GM13977 (cell line): ENCODE measurements around the gene CSMD2.

Experiments
- DNase-seq: peaks from one replicate; pipeline ENCODE4 v3.0.0; 2012; ENCODE audit warnings: low spot score
- in situ Hi-C: fragments of 300-500 bp; cut with MboI; formaldehyde crosslinking; loops from one replicate; pipeline ENCODE4 v1.12.0; 2022; ENCODE audit warnings: low sequenced_read_pairs, low pct_unique_long_range_greater_than_20kb, mixed read lengths, inconsistent platforms; ENCODE audit not compliant: unreplicated experiment
- TF ChIP-seq, protein P1 (sequence below): IDR thresholded peaks from 2 replicates; pipeline ENCODE4 v1.5.1; 2012; ENCODE audit warnings: mild to moderate bottlenecking, control low read depth; ENCODE audit not compliant: insufficient read depth; ENCODE audit errors: extremely low read depth, missing control alignments

Gene CSMD2

GRCh38 chr1:34013958-34014737, 150.9 kb downstream of the CSMD2 start:
- in situ Hi-C loops: no loop called here
- TF ChIP-seq, protein P1, sequence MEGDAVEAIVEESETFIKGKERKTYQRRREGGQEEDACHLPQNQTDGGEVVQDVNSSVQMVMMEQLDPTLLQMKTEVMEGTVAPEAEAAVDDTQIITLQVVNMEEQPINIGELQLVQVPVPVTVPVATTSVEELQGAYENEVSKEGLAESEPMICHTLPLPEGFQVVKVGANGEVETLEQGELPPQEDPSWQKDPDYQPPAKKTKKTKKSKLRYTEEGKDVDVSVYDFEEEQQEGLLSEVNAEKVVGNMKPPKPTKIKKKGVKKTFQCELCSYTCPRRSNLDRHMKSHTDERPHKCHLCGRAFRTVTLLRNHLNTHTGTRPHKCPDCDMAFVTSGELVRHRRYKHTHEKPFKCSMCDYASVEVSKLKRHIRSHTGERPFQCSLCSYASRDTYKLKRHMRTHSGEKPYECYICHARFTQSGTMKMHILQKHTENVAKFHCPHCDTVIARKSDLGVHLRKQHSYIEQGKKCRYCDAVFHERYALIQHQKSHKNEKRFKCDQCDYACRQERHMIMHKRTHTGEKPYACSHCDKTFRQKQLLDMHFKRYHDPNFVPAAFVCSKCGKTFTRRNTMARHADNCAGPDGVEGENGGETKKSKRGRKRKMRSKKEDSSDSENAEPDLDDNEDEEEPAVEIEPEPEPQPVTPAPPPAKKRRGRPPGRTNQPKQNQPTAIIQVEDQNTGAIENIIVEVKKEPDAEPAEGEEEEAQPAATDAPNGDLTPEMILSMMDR: peak; percentile 69
- DNase-seq: peak; percentile 36

DNA sequence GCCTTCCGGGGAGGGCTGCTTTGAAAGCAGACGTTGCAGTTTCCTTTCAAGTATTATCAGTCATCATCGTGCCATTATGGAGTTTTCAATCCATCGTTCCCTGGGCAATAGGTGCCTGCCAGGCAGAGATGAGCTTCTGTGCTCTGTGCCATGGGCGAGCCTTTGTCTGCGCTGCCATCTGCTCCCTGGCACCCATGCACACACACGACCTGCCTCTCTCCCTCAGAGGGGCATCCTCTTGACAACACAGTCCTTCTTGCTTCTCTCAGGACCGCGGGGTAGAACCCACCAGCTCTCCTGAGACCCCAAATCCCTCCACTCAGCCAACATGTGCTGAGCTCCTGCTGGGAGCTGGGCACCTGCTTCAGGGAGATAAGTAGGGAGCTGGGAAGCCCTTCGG, 151.9 kb downstream of the CSMD2 start:
- no peak for DNase-seq
- in situ Hi-C loops: no loop called here
- TF ChIP-seq, protein P1: no peak

DNA sequence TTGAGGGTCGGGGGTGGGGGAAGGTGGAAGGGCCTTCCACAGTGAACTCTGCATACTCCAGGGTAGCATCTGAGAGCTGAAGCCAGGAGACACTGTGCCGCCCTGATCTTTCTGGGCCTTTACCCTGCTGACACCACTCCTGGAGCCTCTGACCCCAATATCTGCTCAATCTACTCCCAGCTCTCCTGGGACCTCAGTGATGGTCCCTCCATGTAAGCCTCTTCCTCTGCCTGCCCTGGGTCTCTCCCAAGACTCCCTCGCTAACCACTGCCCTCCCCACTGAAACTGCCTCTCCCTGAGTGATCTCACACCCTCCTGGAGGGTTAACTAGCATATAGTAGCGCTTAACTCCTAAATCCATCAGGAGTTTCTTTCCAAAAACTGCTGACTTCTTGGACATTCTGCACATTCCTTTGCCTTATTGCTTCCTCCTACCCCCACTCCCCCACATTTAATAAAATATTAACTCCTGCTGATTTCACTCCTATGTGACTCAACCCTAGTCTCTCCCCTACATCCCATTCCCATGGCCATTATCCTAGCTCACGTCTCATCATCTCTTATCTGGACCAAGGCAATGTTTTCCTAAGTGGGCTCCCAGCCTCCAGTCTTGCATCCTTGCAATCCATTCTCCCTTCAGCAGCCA, 155.6 kb downstream of the CSMD2 start:
- in situ Hi-C loops: no loop called here
- TF ChIP-seq, protein P1: no peak
- no peak for DNase-seq

GRCh38 chr1:34007760-34008159, 157.3 kb downstream of the CSMD2 start:
- TF ChIP-seq, protein P1: no peak
- DNase-seq: no peak
- in situ Hi-C loops: no loop called here

- DNase-seq: no peak
- in situ Hi-C loops: no loop called here
- TF ChIP-seq, protein P1: no peak
Measured at GRCh38 chr1:34005309-34005708, 159.7 kb downstream of the CSMD2 start.

GRCh38 chr1:34002810-34003209, 162.2 kb downstream of the CSMD2 start:
- TF ChIP-seq, protein P1: no peak
- in situ Hi-C loops: no loop called here
- no peak for DNase-seq
